ENCODE measurements around the gene KIAA1755.

Gene KIAA1755

GRCh38 chr20:38260378-38261053 lies at the start of gene KIAA1755:
TSS of gene KIAA1755 (minus strand) at chr20:38260735. CDS start at chr20:38260500, 235 bp downstream.
- DNase-seq (ENCODE audit: insufficient read length, low spot score) (no peak), FAIRE-seq (no peak)

GRCh38 chr20:38308447-38308846 lies 47.9 kb upstream of the KIAA1755 start:
- FAIRE-seq (no peak), DNase-seq (ENCODE audit: insufficient read length, low spot score) (no peak)

- DNase-seq (ENCODE audit: insufficient read length, low spot score) (no peak), FAIRE-seq (no peak)
Measured at GRCh38 chr20:38308047-38308438, 47.5 kb upstream of the KIAA1755 start.

GRCh38 chr20:38307371-38308046 lies 47.0 kb upstream of the KIAA1755 start:
- DNase-seq (ENCODE audit: insufficient read length, low spot score) (no peak), FAIRE-seq (peak; percentile 51)

- peak; percentile 31 for FAIRE-seq
- DNase-seq (ENCODE audit: insufficient read length, low spot score), result no peak
Measured at GRCh38 chr20:38306379-38306778, 45.8 kb upstream of the KIAA1755 start.

- DNase-seq (ENCODE audit: insufficient read length, low spot score), result no peak
- no peak for FAIRE-seq
Measured at GRCh38 chr20:38305541-38305940, 45.0 kb upstream of the KIAA1755 start.

- DNase-seq (ENCODE audit: insufficient read length, low spot score), result peak; percentile 69
- FAIRE-seq, result peak; percentile 96
Measured at GRCh38 chr20:38304845-38305447, 44.4 kb upstream of the KIAA1755 start.

- FAIRE-seq (peak; percentile 52), DNase-seq (ENCODE audit: insufficient read length, low spot score) (no peak)
Measured at GRCh38 chr20:38303908-38304379, 43.4 kb upstream of the KIAA1755 start, which contains the start of gene BPI. TSS of gene BPI (plus strand) at chr20:38304156. CDS start at chr20:38304224, 68 bp downstream.

GRCh38 chr20:38302786-38303185 lies 42.3 kb upstream of the KIAA1755 start:
- FAIRE-seq (no peak), DNase-seq (ENCODE audit: insufficient read length, low spot score) (no peak)

- FAIRE-seq, result no peak
Measured at GRCh38 chr20:38301309-38301708, 40.8 kb upstream of the KIAA1755 start.

GRCh38 chr20:38300438-38300837 lies 39.9 kb upstream of the KIAA1755 start:
- peak; percentile 46 for FAIRE-seq
- DNase-seq (ENCODE audit: insufficient read length, low spot score), result no peak

More at GRCh38 chr20:38301309-38301708, 40.8 kb upstream of the KIAA1755 start:
- no peak for DNase-seq (ENCODE audit: insufficient read length, low spot score)

GRCh38 chr20:38299963-38300362 lies 39.4 kb upstream of the KIAA1755 start:
- DNase-seq (ENCODE audit: insufficient read length, low spot score), result no peak

GRCh38 chr20:38298768-38299288 lies 38.3 kb upstream of the KIAA1755 start:
- DNase-seq (ENCODE audit: insufficient read length, low spot score), result no peak
- peak; percentile 78 for FAIRE-seq

More at GRCh38 chr20:38299963-38300362, 39.4 kb upstream of the KIAA1755 start:
- FAIRE-seq, result peak; percentile 51

GRCh38 chr20:38297916-38298674 lies 37.6 kb upstream of the KIAA1755 start:
- no peak for FAIRE-seq
- no peak for DNase-seq (ENCODE audit: insufficient read length, low spot score)

GRCh38 chr20:38296433-38296832 lies 35.9 kb upstream of the KIAA1755 start:
- FAIRE-seq (peak; percentile 33), DNase-seq (ENCODE audit: insufficient read length, low spot score) (no peak)

- no peak for DNase-seq (ENCODE audit: insufficient read length, low spot score)
- no peak for FAIRE-seq
Measured at GRCh38 chr20:38295811-38296210, 35.3 kb upstream of the KIAA1755 start.

GRCh38 chr20:38294076-38294591 lies 33.6 kb upstream of the KIAA1755 start:
- peak; percentile 36 for FAIRE-seq
- DNase-seq (ENCODE audit: insufficient read length, low spot score), result no peak

- no peak for FAIRE-seq
- DNase-seq (ENCODE audit: insufficient read length, low spot score), result no peak
Measured at GRCh38 chr20:38293491-38294065, 33.0 kb upstream of the KIAA1755 start.

GRCh38 chr20:38291966-38292365 lies 31.4 kb upstream of the KIAA1755 start:
- FAIRE-seq, result no peak
- DNase-seq (ENCODE audit: insufficient read length, low spot score), result no peak

Measured in HTR-8/SVneo (cell line).